ENCODE data around the gene TRIM3.

The TRIM3 gene

GRCh38 chr11:6498121-6498520 lies 24.4 kb upstream of the TRIM3 start:
- Histone ChIP-seq H3K4me3 (ENCODE audit: low read depth, low read length) (no peak overlapping the region), H3K79me2 (no peaks in the 10 kb centered on the region), H2AFZ (no peak overlapping the region), H3K9me3 (ENCODE audit: control insufficient read depth, low read length) (no peaks in the 10 kb centered on the region), H3K9ac (no peak overlapping the region), H3K4me1 (no peaks in the 10 kb centered on the region), H3K36me3 (ENCODE audit: control insufficient read depth, insufficient read depth, low read length) (no peaks in the 10 kb centered on the region), H3K27me3 (ENCODE audit: control insufficient read depth, insufficient read depth, low read length) (no peaks in the 10 kb centered on the region), H3K27ac (no peak overlapping the region), H3K4me2 (ENCODE audit: low read length) (no peak overlapping the region)
- no peak for TF ChIP-seq CTCF (IDR thresholded peaks at IDR 0.05)

GRCh38 chr11:6497069-6497839 lies 23.5 kb upstream of the TRIM3 start, which contains the start of gene DNHD1:
TSS of gene DNHD1 (plus strand) at chr11:6497280. CDS start at chr11:6498216, 936 bp downstream.
- H3K27ac ChIP-seq = no peak within 1 kb of the TSS
- H3K79me2 ChIP-seq = no peaks in the 10 kb centered on the region
- H3K9ac ChIP-seq = no peak within 1 kb of the TSS
- no peak within 1 kb of the TSS for H3K4me3 ChIP-seq (ENCODE audit: low read depth, low read length)
- TF ChIP-seq CTCF (IDR thresholded peaks at IDR 0.05) = no peak
- H2AFZ ChIP-seq = no peak within 1 kb of the TSS
- no peaks in the 10 kb centered on the region for H3K4me1 ChIP-seq
- H3K4me2 ChIP-seq (ENCODE audit: low read length) = no peak within 1 kb of the TSS
- H3K9me3 ChIP-seq (ENCODE audit: control insufficient read depth, low read length) = no peaks in the 10 kb centered on the region
- H3K27me3 ChIP-seq (ENCODE audit: control insufficient read depth, insufficient read depth, low read length) = no peaks in the 10 kb centered on the region
- H3K36me3 ChIP-seq (ENCODE audit: control insufficient read depth, insufficient read depth, low read length) = no peaks in the 10 kb centered on the region

DNA sequence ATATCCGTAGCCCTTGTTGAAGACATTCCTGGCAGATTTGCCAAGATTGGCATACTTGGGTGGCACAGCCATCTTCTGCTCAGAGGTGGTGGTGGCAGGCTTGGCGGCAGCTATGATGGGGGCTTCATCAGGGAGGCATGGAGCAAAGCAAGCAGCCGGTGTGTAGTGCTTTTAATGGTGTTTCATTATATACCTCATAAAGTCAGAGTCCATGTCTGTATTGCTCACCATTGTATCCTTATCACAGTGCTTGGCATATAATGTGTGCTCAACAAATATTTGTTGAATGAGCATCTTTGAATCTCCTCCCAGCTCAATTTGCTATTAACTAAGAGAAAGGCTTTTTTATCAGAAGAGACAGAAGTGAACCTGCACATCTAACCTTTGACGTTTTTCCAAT lies 15.6 kb upstream of the TRIM3 start:
- no peak for TF ChIP-seq CTCF (IDR thresholded peaks at IDR 0.05)
- Histone ChIP-seq H3K27me3 (ENCODE audit: control insufficient read depth, insufficient read depth, low read length) (no peaks in the 10 kb centered on the region), H3K9ac (no peak overlapping the region), H3K79me2 (no peaks in the 10 kb centered on the region), H2AFZ (no peak overlapping the region), H3K4me1 (no peaks in the 10 kb centered on the region), H3K27ac (no peak overlapping the region), H3K36me3 (ENCODE audit: control insufficient read depth, insufficient read depth, low read length) (no peaks in the 10 kb centered on the region), H3K9me3 (ENCODE audit: control insufficient read depth, low read length) (no peaks in the 10 kb centered on the region), H3K4me2 (ENCODE audit: low read length) (no peak overlapping the region), H3K4me3 (ENCODE audit: low read depth, low read length) (no peak overlapping the region)

- Histone ChIP-seq H3K36me3 (ENCODE audit: control insufficient read depth, insufficient read depth, low read length) (no peaks in the 10 kb centered on the region), H3K27me3 (ENCODE audit: control insufficient read depth, insufficient read depth, low read length) (no peaks in the 10 kb centered on the region), H3K9me3 (ENCODE audit: control insufficient read depth, low read length) (no peaks in the 10 kb centered on the region), H2AFZ (no peak overlapping the region), H3K4me2 (ENCODE audit: low read length) (no peak overlapping the region), H3K4me1 (no peaks in the 10 kb centered on the region), H3K79me2 (no peaks in the 10 kb centered on the region), H3K27ac (no peak overlapping the region), H3K9ac (no peak overlapping the region), H3K4me3 (ENCODE audit: low read depth, low read length) (no peak overlapping the region)
- TF ChIP-seq CTCF (IDR thresholded peaks at IDR 0.05) = no peak
These were observed 15.1 kb upstream of the TRIM3 start for GRCh38 chr11:6488821-6489220.

GRCh38 chr11:6488342-6488741 lies 14.6 kb upstream of the TRIM3 start:
- H3K36me3 ChIP-seq (ENCODE audit: control insufficient read depth, insufficient read depth, low read length) = no peaks in the 10 kb centered on the region
- H3K27ac ChIP-seq = no peak overlapping the region
- TF ChIP-seq CTCF (IDR thresholded peaks at IDR 0.05) = no peak

More at GRCh38 chr11:6488342-6488741, 14.6 kb upstream of the TRIM3 start:
- no peaks in the 10 kb centered on the region for H3K4me1 ChIP-seq
- H3K4me2 ChIP-seq (ENCODE audit: low read length) = no peak overlapping the region
- no peaks in the 10 kb centered on the region for H3K79me2 ChIP-seq
- no peak overlapping the region for H3K4me3 ChIP-seq (ENCODE audit: low read depth, low read length)
- no peak overlapping the region for H3K9ac ChIP-seq
- no peaks in the 10 kb centered on the region for H3K27me3 ChIP-seq (ENCODE audit: control insufficient read depth, insufficient read depth, low read length)
- H2AFZ ChIP-seq = no peak overlapping the region
- no peaks in the 10 kb centered on the region for H3K9me3 ChIP-seq (ENCODE audit: control insufficient read depth, low read length)
